AML-193 (cell line): ENCODE measurements around the gene ZNF804B.
"Not testable (repeated sequence)": the region's sequence is repeated elsewhere in the genome, so short reads cannot be mapped to it uniquely, and the experiment has no call there.

ENCODE experiments used
- DNase-seq, 2 experiments: peaks; one replicate each; lab custom pipeline; 2025; lab: John Stamatoyannopoulos, UW

ZNF804B gene

DNA sequence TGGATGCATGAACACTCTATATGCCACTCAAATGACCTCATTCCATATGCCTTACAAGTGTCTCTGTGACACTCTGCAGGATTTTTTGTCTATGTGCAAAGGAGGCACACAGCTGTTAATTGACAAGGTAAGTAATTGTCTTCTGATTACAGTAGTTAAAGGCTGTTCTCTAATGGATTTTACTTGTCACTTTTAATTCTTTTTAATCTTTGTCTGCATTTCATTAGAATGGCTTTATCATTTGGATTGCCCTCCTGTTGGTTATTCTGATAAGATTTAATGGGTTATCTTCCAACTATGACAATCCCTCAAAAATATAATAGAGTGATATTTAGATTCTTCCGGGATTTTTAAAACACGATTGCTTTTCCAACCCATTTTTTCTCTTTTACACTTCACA lies 326.1 kb downstream of the ZNF804B start:
- no peak for DNase-seq

GRCh38 chr7:89091550-89091949 lies 332.1 kb downstream of the ZNF804B start:
- no peak for DNase-seq

DNA sequence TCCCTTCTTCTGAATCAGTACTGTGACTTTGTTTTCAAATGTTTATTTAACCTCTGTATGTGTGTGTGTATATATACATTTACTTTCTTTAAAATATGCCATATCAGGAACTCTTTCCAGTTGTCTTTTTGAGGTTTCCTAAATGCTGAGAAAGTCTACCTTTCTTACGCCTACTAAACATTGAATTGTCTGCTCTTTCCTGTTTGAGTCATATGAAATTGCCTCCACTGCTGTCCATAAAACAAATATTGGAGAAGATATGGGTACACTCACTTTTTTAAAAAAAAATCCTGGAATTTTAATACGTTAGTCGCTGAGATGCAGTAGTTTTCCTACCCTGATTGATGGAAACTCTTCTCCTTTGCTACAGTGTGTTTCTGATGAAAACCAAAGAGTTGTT lies 334.8 kb downstream of the ZNF804B start:
- no peak for DNase-seq

GRCh38 chr7:89103564-89103963 lies 344.1 kb downstream of the ZNF804B start:
- no peak for DNase-seq

DNA sequence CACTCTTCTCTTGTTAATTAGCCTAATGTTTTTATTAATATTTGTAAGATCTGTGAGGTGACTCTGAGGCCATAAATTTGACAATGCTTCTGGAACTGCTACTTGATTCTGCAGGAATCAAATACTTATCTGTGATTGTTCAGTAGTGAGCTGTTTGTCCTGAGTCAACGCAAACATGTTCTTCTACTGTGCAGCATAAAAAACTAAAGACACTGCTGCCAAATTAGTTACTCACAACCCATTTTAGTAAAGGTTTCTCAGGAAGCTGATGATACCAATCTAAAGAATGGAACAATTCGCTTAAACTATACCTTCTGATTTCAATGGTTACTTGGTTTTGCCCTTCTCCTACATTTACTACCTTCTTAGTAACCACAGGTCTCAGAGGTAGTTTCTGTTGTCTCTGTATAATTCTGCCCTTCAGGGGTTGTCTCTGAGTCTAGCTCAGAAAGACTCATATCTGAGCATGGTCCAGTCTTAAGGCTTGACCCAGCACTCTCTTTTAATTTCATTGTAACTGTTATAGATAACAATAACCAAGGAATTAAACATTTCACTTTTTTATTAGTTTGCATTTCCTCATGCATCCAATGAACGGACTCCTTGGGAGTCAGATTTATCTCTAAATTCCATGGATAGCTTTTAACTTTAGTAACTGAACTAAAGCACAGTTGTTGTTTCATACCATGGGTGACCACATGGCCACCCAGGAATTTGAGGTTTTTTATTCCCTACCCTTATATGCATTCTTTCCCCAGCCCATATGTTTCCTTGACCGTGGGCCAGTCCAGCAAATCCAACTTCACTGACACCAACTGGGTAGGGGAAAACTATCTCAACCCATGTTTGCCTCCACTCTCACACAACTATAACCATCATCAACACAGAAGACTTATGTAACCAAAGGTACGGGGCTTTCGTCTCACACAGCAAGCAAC lies 345.5 kb downstream of the ZNF804B start:
- no peak for DNase-seq

- DNase-seq = no peak
Observed at GRCh38 chr7:89123871-89124270, 364.4 kb downstream of the ZNF804B start.

DNA sequence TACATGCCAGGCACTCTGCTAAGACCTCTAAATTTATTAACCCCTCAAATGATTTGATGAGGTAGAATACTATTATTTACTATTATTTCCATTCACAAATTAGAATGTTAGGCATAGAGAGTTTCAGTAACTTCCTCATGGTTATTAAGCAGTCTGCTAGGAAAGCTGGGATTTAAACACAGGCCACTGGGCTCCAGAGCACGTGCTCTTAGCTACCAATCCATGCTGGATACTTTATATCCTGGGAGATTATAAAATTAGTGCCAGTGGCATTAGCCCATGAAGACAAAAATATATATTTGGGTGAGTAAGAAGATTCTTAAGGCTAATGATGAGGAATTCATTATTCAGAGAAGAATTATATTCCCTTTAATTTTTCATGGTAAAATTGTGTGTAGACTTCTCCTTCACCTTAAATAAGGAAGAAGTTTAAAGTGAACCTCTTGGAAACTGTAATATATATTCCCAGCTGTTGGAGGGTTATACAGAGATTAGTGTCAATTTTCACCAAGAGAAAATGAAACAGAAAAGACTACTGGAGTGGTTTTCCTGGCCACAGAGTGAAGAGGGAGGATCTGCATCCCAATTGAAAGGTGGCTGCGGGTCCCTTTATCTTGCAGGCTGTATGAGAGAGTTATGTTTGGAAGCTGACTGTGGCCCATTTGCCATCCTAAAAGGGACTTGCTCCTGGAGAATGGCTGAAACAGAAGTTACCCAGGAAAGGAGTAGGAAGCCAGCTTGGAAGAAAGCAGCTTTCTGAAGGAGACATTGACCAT lies 370.3 kb downstream of the ZNF804B start:
- DNase-seq = no peak

GRCh38 chr7:89133357-89133756 lies 373.9 kb downstream of the ZNF804B start:
- DNase-seq = no peak

DNA sequence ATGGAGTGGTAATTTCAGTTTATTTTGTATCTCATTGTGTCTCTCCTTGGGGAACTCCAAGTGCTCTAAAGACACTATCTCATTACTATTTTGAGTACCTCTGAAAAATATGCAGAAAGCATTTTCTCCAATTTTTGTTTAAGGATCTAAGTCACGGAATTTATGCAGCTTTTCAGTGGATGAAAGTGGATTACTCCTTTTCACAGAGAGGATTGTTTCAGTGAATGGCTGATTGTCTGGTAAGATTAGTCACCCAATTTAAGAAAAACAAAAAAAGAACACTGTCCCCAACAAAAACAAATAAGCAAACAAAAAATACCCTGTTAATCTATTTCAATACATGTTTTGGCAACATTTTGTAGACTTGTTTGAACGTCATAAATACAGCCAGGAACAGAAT lies 374.3 kb downstream of the ZNF804B start:
- DNase-seq = no peak

DNA sequence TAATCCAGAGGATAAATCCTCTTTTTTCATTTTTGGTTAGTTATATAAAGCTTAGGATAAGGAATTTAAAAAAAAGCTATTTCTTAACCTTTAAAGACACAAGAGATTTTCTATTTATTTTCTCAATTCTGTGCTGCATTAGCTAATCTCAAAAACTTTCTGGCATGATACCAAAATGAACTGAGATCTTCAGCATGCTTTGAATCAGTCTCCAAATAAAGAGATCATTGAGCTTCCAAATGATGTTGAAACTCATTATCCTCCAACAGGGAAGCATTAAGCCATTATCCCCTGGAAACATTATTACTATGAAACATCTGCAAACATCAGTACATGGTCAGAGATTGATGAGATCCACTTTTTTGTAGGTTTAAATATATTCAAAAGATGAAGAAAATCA lies 386.3 kb downstream of the ZNF804B start:
- no peak for DNase-seq

DNA sequence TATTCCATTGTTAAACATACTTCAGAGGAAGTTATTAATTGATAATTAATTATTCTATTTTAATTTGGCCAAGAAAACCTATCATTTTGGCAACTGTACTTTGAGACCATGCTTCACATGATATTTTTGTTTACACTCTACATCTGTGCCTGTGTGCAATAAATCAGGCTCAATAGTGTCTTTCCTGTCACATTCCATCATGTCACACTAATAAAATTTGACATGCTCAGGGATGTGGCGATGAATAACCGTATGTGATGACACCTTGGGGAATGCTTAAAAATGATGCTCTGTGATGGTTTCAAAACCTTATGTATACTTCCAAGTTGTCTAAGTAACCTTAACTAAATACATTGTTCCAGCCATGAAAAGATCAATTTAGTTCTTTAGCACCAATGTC lies 400.6 kb downstream of the ZNF804B start:
- DNase-seq = no peak

- DNase-seq = no peak
Observed at GRCh38 chr7:89165421-89165820, 405.9 kb downstream of the ZNF804B start.

- no peak for DNase-seq
Observed at GRCh38 chr7:89170628-89171027, 411.1 kb downstream of the ZNF804B start.

DNA sequence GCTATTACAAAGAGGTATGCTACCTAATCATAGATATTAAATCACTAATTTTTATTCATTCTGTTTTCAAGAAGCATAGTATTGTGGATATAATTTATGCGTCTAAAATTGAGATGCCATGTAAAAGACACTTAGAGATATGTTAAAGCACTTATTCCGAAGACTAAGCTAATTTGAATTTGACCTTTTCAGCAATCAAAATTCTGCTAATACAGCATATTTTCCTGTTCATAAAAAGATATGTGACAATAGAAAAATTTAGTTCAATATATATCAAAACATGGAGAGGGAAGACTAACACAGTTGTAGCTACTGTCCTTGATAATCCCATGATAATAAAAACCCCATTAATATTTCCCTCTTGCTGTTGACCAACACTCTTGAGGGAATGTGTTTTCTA lies 422.6 kb downstream of the ZNF804B start:
- no peak for DNase-seq

DNA sequence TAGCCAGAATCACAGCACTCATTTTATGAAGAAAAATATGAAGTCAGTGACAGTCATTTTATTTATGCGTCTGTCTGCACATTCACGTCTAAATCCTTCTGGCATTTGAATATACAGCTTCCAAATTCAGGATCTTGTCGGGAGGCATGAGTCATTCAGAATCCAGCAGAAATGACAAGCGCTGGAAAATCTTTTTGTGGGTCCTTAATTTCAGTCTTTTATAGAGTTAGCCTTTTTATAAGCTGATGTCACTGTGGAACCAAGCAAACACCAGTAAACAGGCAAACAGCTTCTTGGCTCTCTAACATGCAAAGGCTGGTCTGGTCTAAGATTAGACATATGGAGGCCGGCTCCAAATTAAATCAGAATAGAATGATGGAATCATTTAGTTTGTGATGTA lies 424.2 kb downstream of the ZNF804B start:
- DNase-seq = no peak

GRCh38 chr7:89200758-89201157 lies 441.3 kb downstream of the ZNF804B start:
- no peak for DNase-seq

- no peak for DNase-seq
Observed at GRCh38 chr7:89223900-89224395, 464.4 kb downstream of the ZNF804B start.

GRCh38 chr7:89228688-89229171 lies 469.2 kb downstream of the ZNF804B start:
- DNase-seq = not testable (repeated sequence)

DNA sequence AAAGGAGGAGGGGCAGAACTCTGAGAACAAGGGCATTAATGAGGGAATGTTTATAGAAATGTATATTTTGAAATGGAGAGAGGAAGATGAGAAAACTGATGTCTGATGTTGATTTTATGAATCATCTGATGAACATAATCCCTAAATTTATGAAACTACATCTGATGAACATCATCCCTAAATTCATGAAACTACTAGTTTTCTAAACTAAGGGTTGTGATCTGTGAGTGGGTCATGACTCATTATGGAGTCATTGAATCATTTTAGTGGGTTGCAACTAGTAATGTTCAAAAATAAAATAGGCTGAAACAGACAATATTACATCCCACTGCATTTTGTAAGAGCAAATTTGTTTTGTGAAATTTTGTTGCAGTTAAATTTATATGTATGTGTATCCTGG lies 478.7 kb downstream of the ZNF804B start:
- no peak for DNase-seq

GRCh38 chr7:89246196-89246595 lies 486.7 kb downstream of the ZNF804B start:
- no peak for DNase-seq

- DNase-seq = no peak
Observed at GRCh38 chr7:89247207-89247606, 487.7 kb downstream of the ZNF804B start.

DNA sequence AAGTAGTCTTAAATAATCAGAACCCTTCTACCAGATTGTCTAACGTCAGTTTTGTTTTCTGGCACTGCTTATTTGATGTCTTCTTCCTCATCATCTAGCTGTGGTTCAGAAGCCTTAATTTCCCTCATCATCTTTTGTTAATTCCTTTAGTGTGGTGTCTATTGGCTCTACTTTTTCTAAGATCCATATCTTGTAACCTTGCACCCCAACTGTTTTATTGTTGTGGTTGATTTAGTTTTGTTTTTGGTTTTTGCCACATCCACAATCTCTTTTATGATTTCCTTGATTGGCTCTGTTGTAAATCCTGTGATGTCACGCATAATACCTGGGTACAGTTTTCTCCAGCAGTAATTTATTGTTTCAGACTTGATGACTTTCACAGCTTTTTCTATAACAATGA lies 499.6 kb downstream of the ZNF804B start:
- no peak for DNase-seq

GRCh38 chr7:89264126-89264525 lies 504.6 kb downstream of the ZNF804B start:
- no peak for DNase-seq
